Bronchial smooth muscle cell (primary cell): ENCODE results near the gene CSGALNACT2. TPM values are rescaled to one million over a fixed set of nuclear protein-coding genes. Genes with fewer than 3 reads are reported as not detected.

Experiments
- total RNA-seq: library from RNA; depleted of rRNA; stranded (reverse); fragments of >200 nt; gene quantifications from 2 replicates; pipeline ENCODE4 v1.2.1, GENCODE V29; 2014

CSGALNACT2 gene
- total RNA-seq: 12.5 and 17.6 TPM in 2 replicates

GRCh38 chr10:43138021-43138756 is at the start of gene CSGALNACT2:
Gene CSGALNACT2, plus strand, starts transcription at chr10:43138445. Its CDS starts 16,705 bp downstream, at chr10:43155150.

Other genes with a start within 250 kb of the CSGALNACT2 start
- 0.17 and 0.32 TPM in 2 replicates for gene RET, start 61.4 kb upstream of the CSGALNACT2 start, total RNA-seq
- 2.7 and 6.6 TPM in 2 replicates for gene RASGEF1A, start 128.6 kb downstream of the CSGALNACT2 start, total RNA-seq
- gene FXYD4, start 233.2 kb downstream of the CSGALNACT2 start, total RNA-seq: not detected in 2 replicates